HG02943 (cell line): ENCODE measurements around the gene DMBX1.

Experiments
- ATAC-seq: cut with Tn5 transposase; IDR thresholded peaks from one replicate; pipeline ENCODE4 v1.9.1; 2021; ENCODE audit warnings: mild to moderate bottlenecking, low read depth, moderate library complexity; ENCODE audit not compliant: unreplicated experiment

Gene DMBX1

GRCh38 chr1:46522969-46523320 lies 33.3 kb downstream of the DMBX1 start:
- no peak for ATAC-seq

- no peak for ATAC-seq
Measured at GRCh38 chr1:46523496-46524353, 34.1 kb downstream of the DMBX1 start.

- no peak for ATAC-seq
Measured at GRCh38 chr1:46524843-46525242, 35.2 kb downstream of the DMBX1 start.

GRCh38 chr1:46525253-46525983 lies 35.8 kb downstream of the DMBX1 start:
- no peak for ATAC-seq

GRCh38 chr1:46526013-46526690 lies 36.5 kb downstream of the DMBX1 start:
- no peak for ATAC-seq

GRCh38 chr1:46526691-46527291 lies 37.2 kb downstream of the DMBX1 start:
- no peak for ATAC-seq

- ATAC-seq, result no peak
Measured at GRCh38 chr1:46527474-46528296, 38.0 kb downstream of the DMBX1 start.

GRCh38 chr1:46528297-46528955 lies 38.8 kb downstream of the DMBX1 start:
- ATAC-seq, result no peak

- no peak for ATAC-seq
Measured at GRCh38 chr1:46529031-46529630, 39.5 kb downstream of the DMBX1 start.

- ATAC-seq, result no peak
Measured at GRCh38 chr1:46530311-46530710, 40.7 kb downstream of the DMBX1 start.

- no peak for ATAC-seq
Measured at GRCh38 chr1:46530791-46531409, 41.3 kb downstream of the DMBX1 start.

- ATAC-seq, result no peak
Measured at GRCh38 chr1:46532095-46532494, 42.5 kb downstream of the DMBX1 start.

- ATAC-seq, result no peak
Measured at GRCh38 chr1:46532498-46533178, 43.0 kb downstream of the DMBX1 start.

GRCh38 chr1:46533179-46533864 lies 43.7 kb downstream of the DMBX1 start:
- no peak for ATAC-seq

GRCh38 chr1:46535063-46535462 lies 45.4 kb downstream of the DMBX1 start:
- no peak for ATAC-seq

GRCh38 chr1:46536527-46536926 lies 46.9 kb downstream of the DMBX1 start:
- no peak for ATAC-seq

- no peak for ATAC-seq
Measured at GRCh38 chr1:46537651-46538050, 48.0 kb downstream of the DMBX1 start.

- ATAC-seq, result no peak
Measured at GRCh38 chr1:46538147-46538546, 48.5 kb downstream of the DMBX1 start.
